ENCODE measurements around the gene NAT16.
"Not testable (repeated sequence)": the region's sequence is repeated elsewhere in the genome, so short reads cannot be mapped to it uniquely, and the experiment has no call there.

The NAT16 gene

GRCh38 chr7:101156866-101157589 is 23.1 kb downstream of the NAT16 start:
- DNase-seq (ENCODE audit: low read depth) = no peak

- no peak for DNase-seq (ENCODE audit: low read depth)
Observed at GRCh38 chr7:101156277-101156676, 23.8 kb downstream of the NAT16 start.

GRCh38 chr7:101155303-101155702 is 24.8 kb downstream of the NAT16 start:
- DNase-seq (ENCODE audit: low read depth) = no peak

- no peak for DNase-seq (ENCODE audit: low read depth)
Observed at GRCh38 chr7:101154693-101155102, 25.4 kb downstream of the NAT16 start.

GRCh38 chr7:101153969-101154692 is 26.0 kb downstream of the NAT16 start, which contains the start of gene AP1S1:
AP1S1 (plus strand) TSS chr7:101154476; CDS start chr7:101154515, 39 bp downstream.
- peak; percentile 83 for DNase-seq (ENCODE audit: low read depth)

GRCh38 chr7:101151908-101152651 is 28.0 kb downstream of the NAT16 start:
- DNase-seq (ENCODE audit: low read depth) = no peak

- DNase-seq (ENCODE audit: low read depth) = no peak
Observed at GRCh38 chr7:101140746-101141382, 39.2 kb downstream of the NAT16 start.

- no peak for DNase-seq (ENCODE audit: low read depth)
Observed at GRCh38 chr7:101140339-101140699, 39.8 kb downstream of the NAT16 start.

GRCh38 chr7:101138213-101138870 is 41.8 kb downstream of the NAT16 start:
- DNase-seq (ENCODE audit: low read depth) = peak; percentile 72

- DNase-seq (ENCODE audit: low read depth) = no peak
Observed at GRCh38 chr7:101137651-101138212, 42.4 kb downstream of the NAT16 start.

- DNase-seq (ENCODE audit: low read depth) = no peak
Observed at GRCh38 chr7:101134399-101134980, 45.6 kb downstream of the NAT16 start.

GRCh38 chr7:101133621-101134398 is 46.3 kb downstream of the NAT16 start:
- no peak for DNase-seq (ENCODE audit: low read depth)

- not testable (repeated sequence) for DNase-seq (ENCODE audit: low read depth)
Observed at GRCh38 chr7:101132626-101133600, 47.2 kb downstream of the NAT16 start.

- DNase-seq (ENCODE audit: low read depth) = no peak
Observed at GRCh38 chr7:101129603-101130117, 50.4 kb downstream of the NAT16 start.

- DNase-seq (ENCODE audit: low read depth) = no peak
Observed at GRCh38 chr7:101128040-101128834, 51.9 kb downstream of the NAT16 start.

GRCh38 chr7:101127460-101128039 is 52.5 kb downstream of the NAT16 start:
- no peak for DNase-seq (ENCODE audit: low read depth)

- peak; percentile 24 for DNase-seq (ENCODE audit: low read depth)
Observed at GRCh38 chr7:101126651-101127459, 53.2 kb downstream of the NAT16 start, which contains the start of gene SERPINE1. SERPINE1 (plus strand) TSS chr7:101127104; CDS start chr7:101128394, 1,290 bp downstream.
